ENCODE measurements around the gene DLD.

DLD gene

GRCh38 chr7:107924841-107925504, 34.0 kb downstream of the DLD start:
- no peak for DNase-seq
- intact Hi-C loops (cut with DNase I; ENCODE audit: low total_unique reads) = no loop called here
- H3K36me3 ChIP-seq = peaks cover 22 to 96% (median 71%) of the 10 kb centered on the region in 3 donors
- H3K27me3 ChIP-seq = no peaks in the 10 kb centered on the region
- H3K4me1 ChIP-seq = no peaks in the 10 kb centered on the region
- TF ChIP-seq CTCF (IDR thresholded peaks at IDR 0.05) = no peak
- no peak overlapping the region for H3K27ac ChIP-seq
- no peak overlapping the region for H3K4me3 ChIP-seq
- H3K9me3 ChIP-seq = no peaks in the 10 kb centered on the region

GRCh38 chr7:107926481-107926880, 35.5 kb downstream of the DLD start:
- intact Hi-C loops (cut with DNase I; ENCODE audit: low total_unique reads) = no loop called here
- H3K4me3 ChIP-seq = no peak overlapping the region
- DNase-seq = no peak
- no peaks in the 10 kb centered on the region for H3K27me3 ChIP-seq
- no peaks in the 10 kb centered on the region for H3K4me1 ChIP-seq
- H3K36me3 ChIP-seq = peaks cover 27 to 99% (median 70%) of the 10 kb centered on the region in 3 donors
- no peak overlapping the region for H3K27ac ChIP-seq
- TF ChIP-seq CTCF (IDR thresholded peaks at IDR 0.05) = no peak
- no peaks in the 10 kb centered on the region for H3K9me3 ChIP-seq

- TF ChIP-seq CTCF (IDR thresholded peaks at IDR 0.05) = no peak
- H3K27me3 ChIP-seq = no peaks in the 10 kb centered on the region
- peaks cover 0 to 2% (median 0%) of the 10 kb centered on the region in 4 donors for H3K4me1 ChIP-seq
- intact Hi-C loops (cut with DNase I; ENCODE audit: low total_unique reads) = no loop called here
- H3K4me3 ChIP-seq = no peak overlapping the region
- H3K27ac ChIP-seq = no peak overlapping the region
- no peak for DNase-seq
- H3K9me3 ChIP-seq = no peaks in the 10 kb centered on the region
- peaks cover 19 to 61% (median 56%) of the 10 kb centered on the region in 3 donors for H3K36me3 ChIP-seq
Observed at GRCh38 chr7:107931740-107932515, 40.9 kb downstream of the DLD start.

GRCh38 chr7:107932805-107933204, 41.8 kb downstream of the DLD start:
- Histone ChIP-seq H3K27me3 (no peaks in the 10 kb centered on the region), H3K36me3 (peaks cover 19 to 52% (median 47%) of the 10 kb centered on the region in 3 donors), H3K4me1 (peaks cover 0 to 2% (median under 1%) of the 10 kb centered on the region in 4 donors), H3K4me3 (no peak overlapping the region), H3K9me3 (no peaks in the 10 kb centered on the region), H3K27ac (no peak overlapping the region)
- intact Hi-C loops (cut with DNase I; ENCODE audit: low total_unique reads) = no loop called here
- TF ChIP-seq CTCF (IDR thresholded peaks at IDR 0.05) = no peak
- DNase-seq = no peak

GRCh38 chr7:107933386-107934013, 42.5 kb downstream of the DLD start:
- intact Hi-C loops (cut with DNase I; ENCODE audit: low total_unique reads) = no loop called here
- H3K4me1 ChIP-seq = peaks cover 0 to 8% (median 1%) of the 10 kb centered on the region in 4 donors
- no peaks in the 10 kb centered on the region for H3K27me3 ChIP-seq
- H3K27ac ChIP-seq = no peak overlapping the region
- no peaks in the 10 kb centered on the region for H3K9me3 ChIP-seq
- no peak overlapping the region for H3K4me3 ChIP-seq
- TF ChIP-seq CTCF (IDR thresholded peaks at IDR 0.05) = no peak
- H3K36me3 ChIP-seq = peaks cover 18 to 45% (median 41%) of the 10 kb centered on the region in 3 donors
- no peak for DNase-seq
